CD4-positive, alpha-beta T cell treated with Interleukin-10 for 1 hour (primary cell): ENCODE data around the gene KRT72.

Experiments used
- DNase-seq: peaks from one replicate; pipeline ENCODE4 v3.0.0-alpha.2; 2020

Gene KRT72

DNA sequence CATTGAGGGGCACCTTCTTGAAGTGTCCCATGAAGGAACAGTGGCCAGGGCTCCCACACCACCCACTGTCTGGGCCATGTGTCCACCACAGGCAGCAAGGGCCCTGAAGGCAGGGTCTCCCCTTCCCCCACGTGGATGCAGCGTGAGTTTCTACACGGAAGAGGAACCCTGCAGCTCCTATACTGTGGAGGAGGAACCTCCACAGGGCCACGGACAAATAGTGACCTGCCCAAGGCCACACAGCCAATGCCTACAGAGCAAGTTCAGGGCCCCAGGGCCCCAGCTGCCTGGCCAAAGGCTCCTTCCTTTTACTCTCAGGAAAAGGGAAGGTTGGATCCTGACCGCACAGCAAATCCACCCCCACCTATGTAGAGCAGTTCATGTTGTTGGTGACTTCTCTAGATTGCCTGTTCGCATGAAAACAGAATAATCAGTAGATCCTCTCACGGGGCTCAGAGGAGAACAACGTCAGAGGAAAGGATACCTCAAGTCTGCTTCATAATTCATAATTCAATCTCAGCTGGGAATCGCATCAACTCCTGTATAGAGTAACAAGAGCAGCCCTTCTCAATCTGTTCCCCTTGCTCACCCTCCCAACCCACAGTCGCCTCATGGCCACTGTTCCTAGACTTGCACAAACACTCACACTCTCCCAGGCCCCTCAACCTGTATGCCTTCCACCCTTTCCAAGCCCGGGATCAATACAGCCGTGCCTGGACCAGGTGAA is 28.2 kb upstream of the KRT72 start:
- no peak for DNase-seq

DNA sequence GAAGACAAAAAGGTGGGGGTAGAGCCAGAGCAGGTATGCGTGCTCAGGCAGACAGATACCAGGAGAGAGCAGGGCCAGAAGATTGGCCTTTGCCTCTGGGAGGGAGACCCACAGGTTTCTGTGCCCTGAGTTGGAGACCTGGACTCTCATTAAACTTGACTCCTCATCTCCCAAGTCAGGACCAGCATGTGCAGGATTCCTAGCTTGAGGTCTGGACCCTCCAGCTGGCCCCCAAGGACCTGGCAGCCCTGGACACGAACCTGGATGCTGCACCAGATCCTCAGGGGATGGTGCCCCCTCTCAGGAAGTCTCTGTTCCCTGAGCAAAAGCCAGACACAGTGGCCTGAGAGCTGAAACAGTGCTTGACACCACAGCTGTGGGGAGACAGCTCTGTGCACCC is 27.6 kb upstream of the KRT72 start:
- DNase-seq = no peak

DNA sequence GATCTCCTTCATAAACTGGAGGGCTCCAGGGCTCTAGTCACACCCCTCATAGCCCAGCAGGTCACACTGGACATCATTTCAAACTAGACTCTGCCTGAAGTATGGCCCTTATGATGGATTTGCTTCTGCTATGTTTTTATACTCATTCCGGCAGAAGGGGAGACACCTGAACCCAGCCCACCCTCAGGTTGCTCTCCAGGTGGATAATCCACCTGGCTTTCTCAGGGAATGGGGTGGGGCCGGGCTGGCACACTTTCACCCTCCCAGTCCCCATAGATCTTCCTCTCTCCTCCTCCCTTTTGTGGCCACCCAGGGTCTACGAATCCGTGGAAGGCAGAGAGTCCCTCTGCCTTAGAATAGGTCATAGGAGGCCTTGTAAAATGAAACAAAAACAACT is 26.8 kb upstream of the KRT72 start:
- no peak for DNase-seq

DNA sequence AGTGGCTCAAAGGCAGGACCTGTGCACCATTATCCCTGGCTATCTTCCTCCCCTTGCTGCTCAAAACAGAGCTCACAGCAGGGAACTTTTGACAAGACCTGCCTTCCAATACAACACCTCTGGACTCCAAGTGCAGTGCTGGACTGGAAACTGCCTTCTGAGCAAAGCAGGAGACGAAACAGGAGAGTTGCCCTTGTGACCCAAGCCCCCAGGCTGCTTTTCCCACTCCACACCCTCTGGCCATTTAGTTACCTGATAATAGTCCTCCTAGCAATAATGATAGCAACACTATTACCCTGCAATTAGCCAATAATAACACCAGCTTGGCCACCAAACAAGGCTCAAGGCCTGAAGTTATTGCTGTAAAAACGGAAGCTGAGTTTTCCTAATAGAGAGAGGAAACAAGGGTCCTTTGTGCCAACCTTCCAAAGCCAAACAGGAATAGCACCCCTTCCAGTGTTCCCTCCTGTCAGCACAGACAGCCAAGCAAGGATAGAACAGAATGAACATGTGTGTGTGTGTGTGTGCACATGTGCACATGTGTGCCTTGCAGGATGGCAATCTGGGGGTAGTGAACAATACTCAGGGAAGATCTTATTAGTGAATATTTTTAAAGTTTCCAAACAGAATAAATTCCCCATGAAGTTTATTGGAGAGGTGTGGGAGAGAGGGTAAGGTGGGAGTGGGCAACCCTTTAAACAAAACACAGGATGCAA is 26.3 kb upstream of the KRT72 start:
- DNase-seq = no peak

DNA sequence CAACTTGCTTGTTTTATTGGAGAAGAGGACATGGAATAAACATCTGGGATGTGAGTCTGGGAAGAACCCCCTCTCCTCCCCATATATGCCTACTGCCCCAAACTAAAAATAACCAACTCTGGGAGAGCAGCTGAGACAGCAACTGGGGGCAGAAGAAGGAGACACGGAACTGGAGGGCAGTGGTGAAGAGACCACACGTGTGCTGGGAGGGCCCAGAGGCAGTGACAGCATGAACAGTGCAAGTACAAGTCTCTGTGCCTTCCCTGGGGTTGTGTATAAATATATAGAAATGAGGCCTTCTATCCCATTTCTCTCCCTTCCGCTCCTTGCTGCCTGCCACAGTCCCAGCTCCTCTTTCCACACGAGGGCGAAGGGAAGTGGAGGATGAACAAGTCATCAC is 21.1 kb upstream of the KRT72 start:
- no peak for DNase-seq

DNA sequence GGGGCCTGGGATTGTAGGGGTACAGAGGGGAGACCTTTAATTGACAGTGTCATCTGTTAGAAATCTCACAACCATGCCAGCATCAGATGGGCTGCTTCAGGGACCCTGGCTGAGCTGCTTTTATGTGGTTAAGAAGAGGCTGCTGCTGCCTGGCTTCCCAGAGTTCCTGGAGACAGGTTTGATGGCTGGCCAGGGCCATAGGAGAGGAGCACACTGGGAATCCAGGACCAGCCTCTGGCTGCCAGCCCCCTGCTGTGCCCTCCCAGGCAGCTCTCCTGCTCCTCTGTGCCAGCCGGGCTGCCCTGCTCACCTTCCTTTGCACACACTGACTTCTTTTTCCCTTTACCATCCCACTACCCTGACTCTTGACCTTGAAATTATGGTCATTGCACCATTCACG is 17.6 kb upstream of the KRT72 start:
- DNase-seq = no peak

DNA sequence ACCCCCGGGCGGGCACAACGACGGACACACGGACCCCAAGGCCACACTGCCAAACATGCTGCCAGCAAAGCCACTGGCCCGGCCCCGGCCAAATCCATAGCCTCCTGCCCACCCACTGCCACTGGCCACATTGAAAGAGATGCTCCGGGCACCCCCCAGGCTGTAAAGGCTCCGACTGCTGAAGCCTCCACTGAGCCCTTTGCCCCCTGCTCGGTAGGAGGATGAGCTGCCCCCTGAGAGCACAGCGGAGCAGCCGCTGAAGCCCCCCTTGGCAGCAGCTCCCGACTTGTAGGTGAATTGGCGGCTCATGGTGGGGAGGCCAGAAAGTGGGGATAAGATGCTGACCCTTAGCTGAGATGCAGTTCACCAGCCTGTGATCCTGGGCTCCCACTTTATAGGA is 17.0 kb upstream of the KRT72 start, which contains the start of gene KRT73:
TSS of gene KRT73 (minus strand) at position 344 of the 400 bp plus-strand sequence. CDS start at position 309, 35 bp downstream.
- no peak for DNase-seq

DNA sequence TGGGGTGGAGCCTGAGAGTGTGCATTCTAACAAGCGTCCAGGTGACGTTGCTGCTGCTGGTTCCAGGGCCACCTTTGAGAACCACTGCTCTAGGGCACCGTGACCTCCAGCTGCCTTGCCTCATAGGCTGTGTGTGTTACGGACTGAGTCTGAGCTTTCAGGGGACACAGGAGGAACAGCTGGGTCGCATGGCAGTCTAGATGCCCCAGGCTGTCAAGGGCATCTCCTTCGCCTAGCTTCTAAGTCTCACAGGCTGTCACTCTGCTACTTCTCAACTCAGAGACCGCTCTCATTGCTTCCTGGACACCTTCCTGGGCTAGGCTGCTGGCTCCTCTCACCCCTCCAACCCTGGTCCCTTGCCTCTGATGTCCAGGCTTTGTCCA is 16.1 kb upstream of the KRT72 start:
- no peak for DNase-seq

DNA sequence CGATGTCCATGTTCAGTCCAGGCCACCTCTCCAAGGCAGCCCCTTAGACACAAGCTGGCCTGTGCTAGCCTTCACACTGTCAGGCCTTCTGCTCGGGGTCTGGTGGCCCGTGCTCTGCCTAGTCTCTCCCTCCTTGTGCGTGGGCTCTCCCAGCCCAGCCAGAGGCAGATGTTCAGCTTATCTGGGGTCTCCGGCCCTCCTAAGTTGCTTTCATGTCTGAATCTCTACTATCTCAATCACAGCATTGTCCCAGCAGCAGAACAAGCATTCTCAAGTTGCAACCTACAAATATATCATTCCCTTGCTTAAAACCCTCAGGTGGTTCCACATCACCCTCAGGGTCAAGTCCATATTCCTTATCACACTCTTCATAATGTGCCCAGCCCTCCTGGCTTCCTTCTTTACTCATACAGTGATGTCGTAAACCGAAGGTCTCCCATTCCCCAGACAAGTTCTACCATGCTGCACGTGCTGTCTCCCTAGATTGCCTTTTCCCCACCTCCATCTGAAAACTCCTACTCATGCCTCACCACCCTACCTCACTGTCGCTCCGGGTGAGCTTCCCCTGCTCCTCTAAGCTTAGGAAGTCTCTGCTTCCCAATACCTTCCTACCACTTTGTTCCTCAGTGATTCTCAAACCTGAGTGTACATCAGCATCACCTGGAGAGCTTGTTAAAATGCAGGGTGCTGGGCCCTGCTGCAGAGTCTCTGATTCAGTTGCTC is 15.6 kb upstream of the KRT72 start:
- no peak for DNase-seq

DNA sequence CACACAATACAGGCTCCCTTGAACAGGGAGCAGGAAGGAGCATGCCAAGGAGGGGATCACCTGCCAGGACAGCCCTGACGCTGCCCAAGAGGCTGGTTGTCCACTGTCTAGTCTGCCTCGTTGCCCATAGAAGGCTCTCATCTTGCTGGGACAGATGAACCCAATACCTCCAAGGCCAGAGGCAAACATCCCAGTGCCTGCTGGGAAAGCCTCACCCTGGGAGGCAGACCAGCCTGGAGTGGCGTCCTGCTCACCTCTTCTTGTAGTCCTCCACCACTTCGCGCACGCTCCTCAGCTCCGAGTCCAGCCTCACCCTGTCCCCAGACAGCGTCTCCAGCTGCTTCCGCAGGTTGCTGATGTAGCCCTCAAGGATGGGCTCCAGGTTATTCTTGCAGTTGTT is 14.6 kb upstream of the KRT72 start:
- DNase-seq = no peak

DNA sequence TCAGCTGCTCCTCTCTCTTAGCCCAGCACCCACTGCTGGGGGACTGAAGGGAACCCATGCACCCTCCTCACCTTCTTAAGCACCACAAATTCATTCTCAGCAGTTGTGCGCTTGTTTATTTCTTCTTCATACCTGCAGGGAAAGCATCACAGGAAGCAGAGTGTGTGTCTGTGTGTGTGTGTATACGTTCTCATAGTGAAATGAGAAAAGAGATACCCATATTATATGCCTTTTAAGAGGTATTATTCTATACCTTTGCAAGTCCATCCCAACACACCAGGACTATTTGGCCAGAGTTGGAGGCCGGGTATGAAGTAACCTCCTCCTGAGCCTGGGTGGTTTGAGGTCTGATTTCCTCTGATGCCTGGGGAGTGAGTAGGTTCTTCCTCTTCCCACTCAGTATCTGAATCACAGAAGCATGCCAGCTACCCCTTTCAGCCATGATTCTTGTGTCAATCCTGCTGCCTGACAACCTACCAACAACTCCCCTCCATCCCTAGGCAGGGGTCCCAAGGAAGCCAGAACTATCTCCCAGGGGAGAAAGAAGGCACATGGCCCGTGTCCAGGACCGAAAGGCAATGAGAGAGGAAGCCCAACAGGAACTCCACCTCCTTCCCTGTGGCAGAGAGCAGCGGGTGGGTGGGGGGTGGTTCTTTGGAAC is 14.1 kb upstream of the KRT72 start:
- no peak for DNase-seq

DNA sequence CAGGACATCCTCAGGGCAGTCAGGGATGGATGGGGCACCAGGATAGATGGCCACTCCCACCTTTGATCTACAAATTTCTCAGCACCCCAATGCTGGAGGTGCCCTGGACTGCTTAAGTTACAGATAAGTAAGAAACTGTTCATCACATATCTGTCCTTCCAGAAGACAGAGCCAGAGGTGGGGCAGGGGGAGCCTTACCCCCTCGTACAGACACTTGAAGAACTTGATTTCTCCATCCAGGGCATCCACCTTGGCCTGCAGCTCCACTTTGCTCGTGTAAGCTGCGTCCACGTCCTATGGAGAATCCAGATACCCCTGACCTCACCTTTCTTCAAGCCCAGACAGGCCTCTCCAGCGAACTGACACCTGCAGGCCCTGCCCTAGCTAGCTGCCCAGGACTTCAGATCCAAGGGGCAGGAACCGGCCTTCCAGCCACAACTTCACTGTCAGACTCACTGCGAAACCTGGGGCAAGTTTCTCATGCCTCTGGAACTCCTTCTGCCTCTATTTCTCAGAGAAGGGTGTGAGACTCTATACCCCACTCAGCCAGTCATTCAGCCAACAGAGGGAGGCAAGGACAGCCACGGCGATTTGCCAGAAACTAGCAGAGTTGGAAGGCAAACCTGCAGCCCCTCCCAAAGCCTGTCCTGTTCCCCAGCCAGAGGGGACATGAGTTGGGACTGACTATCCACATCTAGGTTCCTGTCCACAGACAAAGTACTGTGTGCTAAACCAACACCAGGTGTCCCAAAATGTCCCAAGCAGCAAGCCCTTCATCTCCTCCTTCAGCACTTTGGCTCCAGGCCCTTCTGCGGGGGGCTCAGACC is 13.3 kb upstream of the KRT72 start:
- DNase-seq = no peak

DNA sequence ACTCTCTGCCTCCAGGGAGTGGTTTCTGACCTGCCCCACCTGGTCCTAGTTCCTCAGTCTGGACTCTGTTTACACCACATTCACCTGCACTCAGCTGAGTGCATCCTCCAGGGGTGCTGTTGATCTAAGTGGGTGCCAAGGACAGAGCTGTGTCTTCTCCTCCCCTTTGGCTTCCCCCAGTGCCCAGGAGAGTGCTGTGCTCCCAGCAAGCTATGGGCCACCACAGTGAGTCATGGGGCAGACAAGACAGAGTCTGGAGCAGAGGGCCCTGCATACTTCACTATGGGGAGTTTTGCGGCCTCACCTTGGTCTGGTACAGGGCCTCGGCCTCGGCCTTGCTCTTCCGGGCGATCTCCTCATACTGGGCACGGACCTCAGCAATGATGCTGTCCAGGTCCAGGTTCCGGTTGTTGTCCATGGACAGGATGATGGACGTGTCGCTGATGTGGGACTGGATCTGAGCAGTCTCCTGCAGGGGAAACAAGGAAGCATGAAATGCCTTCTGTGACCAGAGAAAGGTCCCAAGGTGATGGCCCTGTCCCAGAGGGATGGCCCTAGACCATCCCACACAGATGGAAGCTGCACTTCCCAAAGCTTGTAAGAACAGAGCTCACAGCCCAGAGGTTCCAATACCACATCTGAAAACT is 12.2 kb upstream of the KRT72 start:
- no peak for DNase-seq

DNA sequence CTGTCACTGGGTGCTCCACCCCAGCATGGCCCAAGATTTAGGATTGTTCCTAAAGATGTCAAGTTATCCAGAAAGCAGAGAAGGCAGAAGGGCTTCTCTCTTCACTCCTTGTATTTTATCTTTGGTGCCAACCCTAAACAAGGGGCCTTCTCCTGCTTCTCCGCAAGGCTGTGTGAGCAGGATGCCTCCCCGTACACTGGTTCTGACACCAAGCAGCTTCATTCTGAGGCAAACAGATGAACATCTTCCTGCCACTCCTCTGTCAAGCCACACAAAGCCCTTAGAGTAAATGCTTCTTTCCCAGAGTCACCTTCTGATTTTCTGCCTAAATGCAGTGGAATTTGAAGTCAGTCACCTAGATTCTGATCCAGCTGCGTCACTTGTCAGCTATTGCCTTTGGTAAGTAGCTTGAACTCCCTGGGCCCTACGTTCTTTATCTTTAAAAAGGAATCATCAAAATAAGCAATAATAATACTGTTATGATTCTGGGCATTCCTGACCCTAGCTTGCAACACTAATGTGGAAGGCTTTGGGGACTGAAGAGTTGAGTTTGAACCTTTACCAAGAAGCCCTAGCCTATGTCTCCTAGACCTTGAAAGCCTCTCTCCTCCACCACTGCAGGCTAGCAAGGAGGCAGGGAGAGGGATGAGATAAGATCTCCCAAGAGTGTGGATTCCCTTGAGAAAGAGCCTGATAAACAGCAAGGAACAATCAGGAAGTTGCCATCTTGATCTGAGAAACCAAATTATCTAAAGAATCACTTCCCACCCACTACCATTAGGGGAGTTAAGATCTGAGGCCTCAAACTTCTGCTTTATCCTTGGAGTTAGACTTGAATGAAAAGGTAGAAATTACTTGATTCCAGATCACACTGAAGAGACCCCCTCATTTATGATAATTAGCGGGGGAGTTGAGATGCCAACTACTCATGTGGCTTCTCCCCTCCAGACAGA is 11.4 kb upstream of the KRT72 start:
- no peak for DNase-seq

DNA sequence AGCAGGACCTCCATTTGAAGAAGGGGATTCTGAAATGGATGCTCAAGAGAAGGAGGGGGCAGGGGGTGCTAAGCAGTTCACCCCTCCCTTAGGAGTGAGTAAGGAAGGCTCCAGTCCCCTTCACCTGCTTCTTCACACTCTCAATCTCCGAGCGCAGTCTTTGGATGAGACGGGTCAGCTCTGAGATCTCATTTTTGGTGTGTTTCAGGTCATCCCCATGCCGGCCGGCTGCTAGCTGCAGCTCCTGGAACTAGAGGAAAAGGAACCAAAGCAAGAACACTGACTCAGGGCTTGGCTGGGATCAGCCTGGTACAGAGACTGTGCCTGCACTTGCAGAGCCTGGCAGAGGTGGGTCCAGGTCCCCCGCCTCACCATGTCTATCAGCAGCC is 9.8 kb upstream of the KRT72 start:
- DNase-seq = no peak

DNA sequence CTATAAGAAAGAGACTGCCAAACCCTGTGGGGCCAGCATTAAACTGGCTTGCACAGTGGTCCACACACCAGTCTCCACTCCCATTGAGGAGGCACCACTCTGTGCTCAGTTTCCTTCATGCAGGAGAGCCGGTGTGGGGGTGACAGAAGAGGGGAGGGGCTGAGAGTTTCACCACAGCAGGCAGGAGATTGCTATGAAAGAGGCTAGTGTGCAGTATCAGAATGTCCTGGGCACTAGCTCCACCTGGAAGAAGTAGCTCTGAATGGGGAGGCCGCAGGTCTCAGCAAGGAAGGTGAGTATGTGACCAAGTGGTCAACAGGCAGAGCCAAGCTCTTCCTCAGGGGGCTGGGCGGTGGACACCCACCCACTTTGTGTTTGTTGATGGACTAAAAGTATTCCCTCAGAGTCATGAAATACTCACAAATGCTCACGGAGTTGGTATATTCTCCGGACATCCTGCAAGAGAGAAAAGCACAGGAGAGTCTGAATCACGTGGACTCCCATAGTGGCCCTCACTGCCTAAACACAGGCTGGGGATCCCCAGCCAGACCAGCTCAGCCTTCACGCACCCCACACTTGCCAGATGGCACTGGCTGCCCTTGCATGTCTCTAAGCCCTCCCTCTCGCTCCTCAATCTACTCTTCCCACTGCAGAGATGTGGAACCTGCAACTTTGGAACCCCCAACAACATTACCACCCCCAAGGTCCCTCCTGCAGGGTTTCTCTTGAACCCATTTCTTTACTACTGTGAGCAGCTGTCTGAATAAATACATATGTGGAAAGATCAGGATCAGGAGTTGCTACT is 7.8 kb upstream of the KRT72 start:
- no peak for DNase-seq

DNA sequence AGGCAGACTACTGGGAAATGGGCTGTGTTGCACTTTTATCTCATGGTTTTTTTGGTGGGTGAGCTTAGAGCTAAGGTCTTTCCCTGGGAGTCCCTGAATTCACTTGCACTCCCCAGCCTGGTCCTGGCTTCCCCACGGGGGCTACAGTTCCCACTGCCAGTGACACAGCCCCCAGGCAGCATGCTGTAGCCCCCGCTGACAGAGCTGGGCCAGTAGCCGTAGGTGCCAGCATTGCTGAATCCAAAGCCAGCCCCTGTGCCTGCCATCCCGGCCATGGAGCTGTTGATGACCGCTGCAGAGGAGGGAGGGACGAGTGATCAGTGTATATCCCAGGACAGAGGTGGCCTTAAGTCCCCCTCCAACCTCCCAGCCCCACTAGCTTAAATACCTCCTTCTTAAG is 6.9 kb upstream of the KRT72 start:
- no peak for DNase-seq

DNA sequence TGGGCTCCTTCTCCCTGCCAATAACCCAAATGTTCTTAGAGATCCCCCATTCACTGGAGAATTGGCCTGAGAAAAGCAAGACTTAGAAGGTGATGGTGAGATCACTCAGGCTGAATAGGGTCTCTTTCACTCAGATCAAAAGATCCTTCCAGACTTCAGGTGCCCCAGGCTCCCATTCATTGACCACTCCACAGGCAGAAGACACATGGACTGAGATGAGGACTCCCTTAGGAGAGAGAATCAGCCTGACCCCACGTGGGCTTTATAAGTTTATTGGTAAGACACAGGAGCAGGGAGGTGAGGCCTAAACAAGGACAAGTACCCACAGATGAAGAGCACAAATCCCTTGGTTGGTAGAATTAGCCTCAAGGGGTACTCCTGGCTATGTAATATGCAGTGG is 6.1 kb upstream of the KRT72 start:
- no peak for DNase-seq

DNA sequence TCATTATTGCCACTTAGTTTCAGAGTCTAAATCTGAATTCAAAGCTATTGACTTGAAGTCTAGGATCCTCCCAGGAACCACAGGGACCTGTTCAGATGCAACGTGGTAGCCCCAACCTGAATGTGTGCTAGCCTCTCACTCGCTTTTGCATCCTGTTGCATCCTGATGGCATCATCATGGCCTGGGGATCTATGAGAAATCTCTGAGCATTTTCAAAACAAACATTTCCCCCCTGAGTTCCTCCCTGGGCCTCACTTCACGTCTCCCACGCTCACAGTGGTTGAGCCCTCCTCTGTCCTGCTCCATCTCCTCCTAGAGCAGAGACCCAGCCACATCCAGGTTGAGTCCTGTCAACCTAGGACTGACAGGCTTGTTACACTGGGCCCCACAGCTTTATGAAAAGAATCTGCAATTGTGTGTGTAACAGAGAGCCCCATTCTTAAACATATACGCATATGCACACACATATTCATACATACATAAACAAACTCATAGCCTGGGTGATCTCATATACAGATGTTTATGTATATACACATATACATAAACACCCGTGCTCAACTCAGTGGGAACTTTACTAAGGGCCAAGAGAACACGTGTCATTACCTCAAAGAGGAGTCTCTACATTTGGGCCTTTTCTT is 5.4 kb upstream of the KRT72 start:
- no peak for DNase-seq

DNA sequence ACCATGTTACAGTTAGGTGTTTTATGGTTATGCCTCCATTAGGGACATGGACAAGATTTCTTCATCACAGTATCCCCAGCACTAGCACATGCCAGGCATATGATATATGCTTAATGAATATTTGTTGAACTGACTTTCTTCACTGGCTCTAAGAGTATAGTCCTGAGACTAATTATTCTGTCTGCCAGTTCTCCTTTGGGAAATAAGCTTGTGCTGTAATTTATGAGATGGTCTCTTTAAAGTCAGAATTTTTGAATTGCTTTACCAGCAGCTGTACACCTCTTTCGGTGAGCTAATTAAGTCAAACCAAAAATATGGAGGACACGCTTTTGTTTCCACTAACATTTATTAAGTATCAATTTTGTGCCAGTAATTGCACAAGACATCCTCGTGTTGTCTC is 4.8 kb upstream of the KRT72 start:
- DNase-seq = no peak
